ENCODE results near the gene ACSL6.

ACSL6 gene

GRCh38 chr5:131974622-131974955 lies 36.9 kb downstream of the ACSL6 start:
- Histone ChIP-seq H3K9ac (no peak overlapping the region), H3K4me3 (no peak overlapping the region), H3K27ac (no peak overlapping the region), H3K4me1 (peaks cover 19% of the 10 kb centered on the region), H3K4me2 (no peak overlapping the region), H3K9me3 (no peaks in the 10 kb centered on the region), H3K27me3 (no peaks in the 10 kb centered on the region), H4K20me1 (no peaks in the 10 kb centered on the region), H3K36me3 (no peaks in the 10 kb centered on the region)
- no peak for TF ChIP-seq Cebpa-rat (IDR thresholded peaks at IDR 0.05)

- H4K20me1 ChIP-seq: no peaks in the 10 kb centered on the region
- H3K27me3 ChIP-seq: no peaks in the 10 kb centered on the region
- no peak overlapping the region for H3K4me3 ChIP-seq
- H3K4me1 ChIP-seq: peaks cover 15% of the 10 kb centered on the region
- H3K27ac ChIP-seq: no peak overlapping the region
- no peak overlapping the region for H3K9ac ChIP-seq
- no peaks in the 10 kb centered on the region for H3K9me3 ChIP-seq
- TF ChIP-seq Cebpa-rat (IDR thresholded peaks at IDR 0.05): no peak
- H3K4me2 ChIP-seq: no peak overlapping the region
- no peaks in the 10 kb centered on the region for H3K36me3 ChIP-seq
These were observed 37.4 kb downstream of the ACSL6 start for GRCh38 chr5:131974016-131974415.

DNA sequence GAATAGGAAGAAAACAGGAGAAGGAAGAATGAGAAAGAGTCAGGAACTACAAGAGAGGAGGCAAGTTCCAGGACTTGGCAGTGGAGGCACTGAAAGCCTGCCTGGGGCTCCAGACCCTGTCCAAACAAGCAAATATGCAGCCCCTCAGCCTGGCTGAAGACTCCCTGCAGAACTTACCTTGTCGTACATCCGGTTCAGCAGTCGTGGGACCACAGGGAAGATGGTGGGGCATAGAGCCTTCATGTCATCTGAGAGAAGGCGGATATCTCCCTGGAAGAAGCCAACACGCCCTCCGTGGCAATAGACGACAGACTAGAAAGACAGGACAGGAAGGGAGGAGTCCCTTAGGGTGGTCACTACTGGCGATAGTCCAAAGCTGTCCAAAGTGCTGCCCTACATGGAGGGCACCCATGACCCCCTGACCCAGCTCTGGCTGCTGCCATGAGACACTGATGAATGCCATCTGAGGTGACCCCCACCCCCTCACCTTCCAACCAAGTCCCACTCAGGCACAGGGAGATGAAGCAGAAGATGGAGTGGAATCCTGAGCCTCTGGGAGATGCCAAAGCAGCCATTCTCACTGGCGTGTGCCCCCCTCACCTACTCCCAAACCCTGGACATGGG lies 38.3 kb downstream of the ACSL6 start:
- TF ChIP-seq Cebpa-rat (IDR thresholded peaks at IDR 0.05): no peak
- H3K36me3 ChIP-seq: no peaks in the 10 kb centered on the region
- no peaks in the 10 kb centered on the region for H4K20me1 ChIP-seq
- no peaks in the 10 kb centered on the region for H3K9me3 ChIP-seq
- no peak overlapping the region for H3K9ac ChIP-seq
- no peak overlapping the region for H3K4me2 ChIP-seq
- H3K27ac ChIP-seq: no peak overlapping the region
- peaks cover 7% of the 10 kb centered on the region; the same call in 1 of the 2 replicates for H3K4me1 ChIP-seq
- no peaks in the 10 kb centered on the region for H3K27me3 ChIP-seq
- H3K4me3 ChIP-seq: no peak overlapping the region

- no peaks in the 10 kb centered on the region for H3K36me3 ChIP-seq
- H3K4me3 ChIP-seq: no peak overlapping the region
- no peaks in the 10 kb centered on the region for H3K9me3 ChIP-seq
- no peak overlapping the region for H3K9ac ChIP-seq
- no peaks in the 10 kb centered on the region for H3K4me1 ChIP-seq
- TF ChIP-seq Cebpa-rat (IDR thresholded peaks at IDR 0.05): no peak
- H4K20me1 ChIP-seq: no peaks in the 10 kb centered on the region
- no peak overlapping the region for H3K4me2 ChIP-seq
- H3K27me3 ChIP-seq: no peaks in the 10 kb centered on the region
- H3K27ac ChIP-seq: no peak overlapping the region
These were observed 43.0 kb downstream of the ACSL6 start for GRCh38 chr5:131968396-131968954.

DNA sequence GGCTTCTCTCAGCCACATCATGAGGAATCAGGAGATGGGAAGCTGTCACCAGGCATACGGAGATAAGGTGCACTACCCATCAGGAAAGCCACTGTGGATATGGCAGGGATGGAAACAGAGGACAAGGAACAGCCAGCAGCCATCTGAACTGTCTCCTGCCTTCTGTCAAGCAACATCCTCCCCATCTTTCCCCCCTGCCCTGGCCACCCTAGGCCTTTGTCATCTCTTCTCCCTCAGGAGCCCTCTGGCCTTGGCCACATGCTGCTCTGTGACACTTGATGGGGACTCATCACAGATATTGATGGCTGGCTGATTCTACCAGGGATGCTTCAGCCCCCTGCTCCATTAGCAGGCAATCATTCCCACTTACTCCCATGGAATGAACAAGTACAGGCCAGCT lies 44.9 kb downstream of the ACSL6 start:
- Histone ChIP-seq H3K4me3 (no peak overlapping the region), H3K9me3 (no peaks in the 10 kb centered on the region), H3K4me2 (no peak overlapping the region), H3K36me3 (no peaks in the 10 kb centered on the region), H3K27me3 (no peaks in the 10 kb centered on the region), H3K27ac (no peak overlapping the region), H3K4me1 (no peaks in the 10 kb centered on the region), H4K20me1 (no peaks in the 10 kb centered on the region), H3K9ac (no peak overlapping the region)
- no peak for TF ChIP-seq Cebpa-rat (IDR thresholded peaks at IDR 0.05)

DNA sequence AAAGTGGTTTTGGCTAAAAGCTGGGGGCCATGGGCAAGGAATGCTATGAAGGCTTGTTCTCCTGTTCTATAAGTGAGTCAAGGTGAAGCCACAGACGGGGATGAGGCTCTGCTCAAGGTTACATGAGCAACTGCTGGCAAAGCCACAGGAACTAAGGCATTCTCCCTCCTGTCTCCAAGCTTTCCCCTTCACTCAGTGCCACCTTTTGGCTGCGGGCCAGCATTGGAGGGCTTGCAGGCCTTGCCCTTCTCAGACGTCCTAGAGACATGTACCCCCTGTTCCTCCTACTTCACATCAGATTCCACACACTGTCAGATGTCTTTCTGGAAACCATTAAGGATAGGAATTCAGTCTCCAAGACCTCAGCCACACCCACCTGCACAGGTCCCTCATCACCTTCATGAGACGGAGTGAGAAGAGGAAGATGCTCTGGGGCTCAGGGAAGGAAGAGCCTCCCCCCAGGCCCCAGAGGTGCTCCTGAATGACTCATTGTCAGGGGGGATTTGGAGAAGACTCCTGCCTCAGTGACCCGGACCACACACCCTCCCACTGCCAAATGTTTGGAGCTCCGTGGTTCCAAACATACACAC lies 45.5 kb downstream of the ACSL6 start:
- Histone ChIP-seq H3K9ac (no peak overlapping the region), H3K4me3 (no peak overlapping the region), H3K27ac (no peak overlapping the region), H3K4me2 (no peak overlapping the region), H3K9me3 (no peaks in the 10 kb centered on the region), H3K4me1 (no peaks in the 10 kb centered on the region), H3K36me3 (no peaks in the 10 kb centered on the region), H4K20me1 (no peaks in the 10 kb centered on the region), H3K27me3 (no peaks in the 10 kb centered on the region)
- no peak for TF ChIP-seq Cebpa-rat (IDR thresholded peaks at IDR 0.05)

- H3K27me3 ChIP-seq: no peaks in the 10 kb centered on the region
- H3K4me3 ChIP-seq: no peak overlapping the region
- no peak for TF ChIP-seq Cebpa-rat (IDR thresholded peaks at IDR 0.05)
- no peaks in the 10 kb centered on the region for H3K9me3 ChIP-seq
- no peaks in the 10 kb centered on the region for H3K36me3 ChIP-seq
- H3K27ac ChIP-seq: no peak overlapping the region
- no peak overlapping the region for H3K4me2 ChIP-seq
- H4K20me1 ChIP-seq: no peaks in the 10 kb centered on the region
- H3K4me1 ChIP-seq: peaks cover 11% of the 10 kb centered on the region
- H3K9ac ChIP-seq: no peak overlapping the region
These were observed 51.6 kb downstream of the ACSL6 start for GRCh38 chr5:131959906-131960305.

GRCh38 chr5:131959136-131959535 lies 52.3 kb downstream of the ACSL6 start:
- H3K4me2 ChIP-seq: no peak overlapping the region
- H3K27ac ChIP-seq: no peak overlapping the region
- H3K9me3 ChIP-seq: no peaks in the 10 kb centered on the region
- H3K36me3 ChIP-seq: no peaks in the 10 kb centered on the region
- H4K20me1 ChIP-seq: no peaks in the 10 kb centered on the region
- no peak for TF ChIP-seq Cebpa-rat (IDR thresholded peaks at IDR 0.05)
- H3K9ac ChIP-seq: no peak overlapping the region
- H3K27me3 ChIP-seq: no peaks in the 10 kb centered on the region
- peaks cover 11% of the 10 kb centered on the region for H3K4me1 ChIP-seq
- H3K4me3 ChIP-seq: no peak overlapping the region

DNA sequence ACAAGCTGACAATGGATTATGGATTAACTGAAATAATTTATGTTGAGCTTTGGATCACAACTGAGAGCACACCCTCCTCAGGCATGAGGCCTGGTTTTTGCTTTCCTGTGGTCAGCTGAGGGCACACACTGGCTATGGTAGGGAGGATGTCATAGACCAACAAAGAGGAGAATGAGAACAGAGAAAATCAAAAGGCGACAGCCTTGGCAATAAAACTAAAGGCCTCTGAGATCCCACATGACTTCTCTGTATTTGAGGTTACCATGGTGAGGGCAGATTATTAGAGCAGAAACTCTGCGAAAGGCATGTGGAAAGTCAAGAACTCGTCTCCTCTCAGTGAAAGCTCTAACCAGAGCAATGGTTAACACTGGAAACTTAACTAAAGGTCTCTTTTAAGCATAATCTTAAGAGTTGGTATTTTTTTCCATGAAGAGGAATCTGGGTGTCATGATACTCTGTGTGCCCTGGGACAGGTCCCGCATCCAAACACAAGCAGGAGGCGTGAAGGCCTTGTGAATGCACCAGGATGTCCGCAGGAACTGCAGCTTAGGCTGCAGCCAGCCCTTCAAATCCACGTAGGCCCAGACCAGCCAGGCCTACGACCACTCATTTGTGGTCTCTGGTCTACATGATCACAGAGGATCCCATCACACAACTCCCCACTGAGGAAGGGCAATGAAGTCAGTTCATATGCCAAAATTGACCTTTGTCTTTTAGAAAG lies 53.6 kb downstream of the ACSL6 start:
- H3K4me3 ChIP-seq: no peak overlapping the region
- no peak for TF ChIP-seq Cebpa-rat (IDR thresholded peaks at IDR 0.05)
- H3K36me3 ChIP-seq: no peaks in the 10 kb centered on the region
- H3K4me2 ChIP-seq: peak overlapping the region; percentile 5
- H3K4me1 ChIP-seq: peaks cover 12% of the 10 kb centered on the region
- H3K27me3 ChIP-seq: no peaks in the 10 kb centered on the region
- no peak overlapping the region for H3K27ac ChIP-seq
- no peaks in the 10 kb centered on the region for H4K20me1 ChIP-seq
- H3K9me3 ChIP-seq: no peaks in the 10 kb centered on the region
- H3K9ac ChIP-seq: no peak overlapping the region

DNA sequence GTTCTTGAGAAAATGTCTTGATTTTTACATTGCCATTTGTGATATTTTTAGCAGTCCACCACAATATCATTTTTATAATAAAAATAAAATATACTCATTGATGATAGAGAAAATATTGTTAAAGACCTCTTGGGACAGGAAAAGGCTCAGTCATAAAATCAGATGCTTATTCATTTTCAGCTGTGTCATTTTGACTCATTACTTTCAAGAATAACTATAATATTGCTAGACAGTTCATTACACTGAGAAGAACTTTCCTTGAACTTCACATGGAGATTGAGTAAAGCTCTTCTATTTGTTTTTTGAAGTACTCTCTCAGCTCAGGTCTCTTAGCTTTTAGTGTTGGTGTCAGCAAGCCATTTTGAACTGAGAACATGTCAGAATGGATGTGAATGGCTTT lies 57.5 kb downstream of the ACSL6 start:
- H3K27me3 ChIP-seq: no peaks in the 10 kb centered on the region
- no peaks in the 10 kb centered on the region for H3K36me3 ChIP-seq
- H3K9me3 ChIP-seq: no peaks in the 10 kb centered on the region
- H3K4me2 ChIP-seq: no peak overlapping the region
- no peak overlapping the region for H3K4me3 ChIP-seq
- H3K27ac ChIP-seq: no peak overlapping the region
- no peaks in the 10 kb centered on the region for H4K20me1 ChIP-seq
- TF ChIP-seq Cebpa-rat (IDR thresholded peaks at IDR 0.05): no peak
- no peak overlapping the region for H3K9ac ChIP-seq
- H3K4me1 ChIP-seq: peaks cover 22% of the 10 kb centered on the region

All from BLaER1 (cell line).